ENCODE results near the gene GPR176.

Gene GPR176

GRCh38 chr15:39783244-39783820, 136.7 kb downstream of the GPR176 start:
- Mint-ChIP-seq H3K27me3 (no peaks in the 10 kb centered on the region), H3K9me3 (no peaks in the 10 kb centered on the region), H3K4me1 (peaks cover 62% of the 10 kb centered on the region), H3K4me3 (peak overlapping the region; percentile 90), H3K27ac (peak overlapping the region; percentile 79), H3K36me3 (no peaks in the 10 kb centered on the region)

- H3K27ac Mint-ChIP-seq, result peak within 1 kb of the TSS; percentile 86
- no peaks in the 10 kb centered on the region for H3K9me3 Mint-ChIP-seq
- peak within 1 kb of the TSS; percentile 90 for H3K4me3 Mint-ChIP-seq
- H3K36me3 Mint-ChIP-seq, result no peaks in the 10 kb centered on the region
- H3K27me3 Mint-ChIP-seq, result no peaks in the 10 kb centered on the region
- H3K4me1 Mint-ChIP-seq, result peaks cover 55% of the 10 kb centered on the region
Measured at GRCh38 chr15:39782441-39783138, 137.5 kb downstream of the GPR176 start, which contains the start of gene FSIP1. TSS of gene FSIP1 (minus strand) at chr15:39782841. CDS start at chr15:39776524, 6,317 bp downstream.

GRCh38 chr15:39781967-39782302, 138.1 kb downstream of the GPR176 start:
- H3K36me3 Mint-ChIP-seq, result no peaks in the 10 kb centered on the region
- H3K9me3 Mint-ChIP-seq, result no peaks in the 10 kb centered on the region
- peak overlapping the region; percentile 90 for H3K4me3 Mint-ChIP-seq
- peaks cover 54% of the 10 kb centered on the region for H3K4me1 Mint-ChIP-seq
- peaks cover 2% of the 10 kb centered on the region for H3K27me3 Mint-ChIP-seq
- H3K27ac Mint-ChIP-seq, result peak overlapping the region; percentile 79

GRCh38 chr15:39781147-39781966, 138.7 kb downstream of the GPR176 start:
- Mint-ChIP-seq H3K4me3 (peak overlapping the region; percentile 90), H3K36me3 (no peaks in the 10 kb centered on the region), H3K9me3 (no peaks in the 10 kb centered on the region), H3K4me1 (peaks cover 49% of the 10 kb centered on the region), H3K27me3 (peaks cover 2% of the 10 kb centered on the region), H3K27ac (peak overlapping the region; percentile 86)

- no peak overlapping the region for H3K27ac Mint-ChIP-seq
- H3K36me3 Mint-ChIP-seq, result no peaks in the 10 kb centered on the region
- H3K4me1 Mint-ChIP-seq, result peaks cover 34% of the 10 kb centered on the region
- H3K27me3 Mint-ChIP-seq, result peaks cover 2% of the 10 kb centered on the region
- no peaks in the 10 kb centered on the region for H3K9me3 Mint-ChIP-seq
- H3K4me3 Mint-ChIP-seq, result no peak overlapping the region
Measured at GRCh38 chr15:39778021-39778420, 142.0 kb downstream of the GPR176 start.

GRCh38 chr15:39777496-39777895, 142.6 kb downstream of the GPR176 start:
- H3K27ac Mint-ChIP-seq, result no peak overlapping the region
- no peak overlapping the region for H3K4me3 Mint-ChIP-seq

GRCh38 chr15:39776068-39776467, 144.0 kb downstream of the GPR176 start:
- H3K4me3 Mint-ChIP-seq, result no peak overlapping the region
- no peaks in the 10 kb centered on the region for H3K9me3 Mint-ChIP-seq
- no peak overlapping the region for H3K27ac Mint-ChIP-seq
- peaks cover 2% of the 10 kb centered on the region for H3K27me3 Mint-ChIP-seq
- no peaks in the 10 kb centered on the region for H3K36me3 Mint-ChIP-seq
- peaks cover 24% of the 10 kb centered on the region for H3K4me1 Mint-ChIP-seq

More at GRCh38 chr15:39777496-39777895, 142.6 kb downstream of the GPR176 start:
- peaks cover 32% of the 10 kb centered on the region for H3K4me1 Mint-ChIP-seq
- no peaks in the 10 kb centered on the region for H3K9me3 Mint-ChIP-seq
- peaks cover 2% of the 10 kb centered on the region for H3K27me3 Mint-ChIP-seq
- no peaks in the 10 kb centered on the region for H3K36me3 Mint-ChIP-seq

GRCh38 chr15:39774688-39775267, 145.3 kb downstream of the GPR176 start:
- H3K9me3 Mint-ChIP-seq, result no peaks in the 10 kb centered on the region
- H3K36me3 Mint-ChIP-seq, result no peaks in the 10 kb centered on the region
- H3K4me1 Mint-ChIP-seq, result peaks cover 20% of the 10 kb centered on the region
- peak overlapping the region; percentile 52 for H3K4me3 Mint-ChIP-seq
- peaks cover 2% of the 10 kb centered on the region for H3K27me3 Mint-ChIP-seq
- peak overlapping the region; percentile 79 for H3K27ac Mint-ChIP-seq

- Mint-ChIP-seq H3K9me3 (no peaks in the 10 kb centered on the region), H3K27ac (no peak overlapping the region), H3K27me3 (no peaks in the 10 kb centered on the region), H3K4me1 (peaks cover 20% of the 10 kb centered on the region), H3K4me3 (no peak overlapping the region), H3K36me3 (no peaks in the 10 kb centered on the region)
Measured at GRCh38 chr15:39770748-39771689, 149.0 kb downstream of the GPR176 start.

- no peaks in the 10 kb centered on the region for H3K36me3 Mint-ChIP-seq
- no peaks in the 10 kb centered on the region for H3K27me3 Mint-ChIP-seq
- no peak overlapping the region for H3K4me3 Mint-ChIP-seq
Measured at GRCh38 chr15:39767921-39768320, 152.1 kb downstream of the GPR176 start.

GRCh38 chr15:39761006-39761405, 159.1 kb downstream of the GPR176 start:
- Mint-ChIP-seq H3K4me3 (no peak overlapping the region), H3K27ac (no peak overlapping the region), H3K36me3 (no peaks in the 10 kb centered on the region), H3K27me3 (no peaks in the 10 kb centered on the region), H3K9me3 (no peaks in the 10 kb centered on the region), H3K4me1 (no peaks in the 10 kb centered on the region)

More at GRCh38 chr15:39767921-39768320, 152.1 kb downstream of the GPR176 start:
- no peaks in the 10 kb centered on the region for H3K9me3 Mint-ChIP-seq
- no peak overlapping the region for H3K27ac Mint-ChIP-seq
- H3K4me1 Mint-ChIP-seq, result peaks cover 4% of the 10 kb centered on the region

GRCh38 chr15:39756806-39757522, 163.1 kb downstream of the GPR176 start:
- Mint-ChIP-seq H3K9me3 (no peaks in the 10 kb centered on the region), H3K36me3 (no peaks in the 10 kb centered on the region), H3K27me3 (no peaks in the 10 kb centered on the region), H3K27ac (no peak overlapping the region), H3K4me3 (no peak overlapping the region), H3K4me1 (no peaks in the 10 kb centered on the region)

- Mint-ChIP-seq H3K36me3 (peaks cover 4% of the 10 kb centered on the region), H3K9me3 (no peaks in the 10 kb centered on the region), H3K4me1 (no peaks in the 10 kb centered on the region), H3K4me3 (no peak overlapping the region), H3K27ac (no peak overlapping the region), H3K27me3 (peaks cover 8% of the 10 kb centered on the region)
Measured at GRCh38 chr15:39752991-39753390, 167.1 kb downstream of the GPR176 start.

- peaks cover 10% of the 10 kb centered on the region for H3K27me3 Mint-ChIP-seq
- peaks cover 4% of the 10 kb centered on the region for H3K36me3 Mint-ChIP-seq
- H3K9me3 Mint-ChIP-seq, result no peaks in the 10 kb centered on the region
- H3K4me3 Mint-ChIP-seq, result no peak overlapping the region
- H3K4me1 Mint-ChIP-seq, result no peaks in the 10 kb centered on the region
- no peak overlapping the region for H3K27ac Mint-ChIP-seq
Measured at GRCh38 chr15:39752246-39752645, 167.8 kb downstream of the GPR176 start.
